PC-9 (cell line): ENCODE data around the gene GPR141. TPM values are rescaled to one million over a fixed set of nuclear protein-coding genes. Genes with fewer than 3 reads are reported as not detected.

Experiments used
- BruUV-seq: library from RNA; stranded (reverse); fragments of 400-500 nt; replicated peaks from 2 replicates; lab custom pipeline; 2021; lab: Mats Ljungman, UMichigan
- CTCF ChIA-PET: fragments of 300-600 bp; sonication (Branson Sonifier 250); formaldehyde crosslinking; loops from one replicate; lab custom pipeline; 2022; ENCODE audit warnings: antibody characterized with exemption; lab: Charles Lee
- POLR2A ChIA-PET: fragments of 300-600 bp; sonication (Branson Sonifier 250); formaldehyde crosslinking; loops from one replicate; lab custom pipeline; 2022; ENCODE audit warnings: antibody characterized with exemption; ENCODE audit not compliant: unreplicated experiment; lab: Charles Lee
- DNase-seq, 2 experiments: peaks; one replicate each; pipeline versions ENCODE4 v3.0.0 to v3.0.0-alpha.2; 2015 to 2022; ENCODE audit warnings: mixed read lengths in 1 of 2
- H2AFZ ChIP-seq: fragments of 200-600 bp; sonication (generic); 2 replicates; pipeline ENCODE4 v1.8.1; 2017; ENCODE audit warnings: antibody characterized with exemption
- H3F3A ChIP-seq: fragments of 200-600 bp; sonication (generic); 2 replicates; pipeline ENCODE4 v1.8.1; 2017; ENCODE audit warnings: antibody characterized with exemption, mild to moderate bottlenecking, low read depth; ENCODE audit not compliant: insufficient read depth
- H3K27ac ChIP-seq: fragments of 200-600 bp; sonication (generic); 2 replicates; pipeline ENCODE4 v1.6.1; 2016; ENCODE audit warnings: mixed run types
- H3K27me3 ChIP-seq: fragments of 200-600 bp; sonication (generic); 2 replicates; pipeline ENCODE4 v1.6.1; 2016; ENCODE audit warnings: low read depth, mixed run types; ENCODE audit not compliant: insufficient read depth
- H3K36me3 ChIP-seq: fragments of 200-600 bp; sonication (generic); 2 replicates; pipeline ENCODE4 v1.6.1; 2016; ENCODE audit warnings: low read depth, mixed run types
- H3K4me1 ChIP-seq: fragments of 200-600 bp; sonication (generic); replicated peaks from 2 replicates; pipeline ENCODE4 v1.6.1; 2016; ENCODE audit warnings: mixed run types; ENCODE audit not compliant: insufficient read depth
- H3K4me2 ChIP-seq: fragments of 200-600 bp; sonication (generic); 2 replicates; pipeline ENCODE4 v1.6.1; 2017; ENCODE audit warnings: mixed run types
- H3K4me3 ChIP-seq: fragments of 200-600 bp; sonication (generic); 2 replicates; pipeline ENCODE4 v1.6.1; 2016; ENCODE audit warnings: mixed run types
- H3K79me2 ChIP-seq: fragments of 200-600 bp; sonication (generic); 2 replicates; pipeline ENCODE4 v1.6.1; 2017; ENCODE audit warnings: low read depth, mixed run types
- H3K9me2 ChIP-seq: fragments of 200-600 bp; sonication (generic); 2 replicates; pipeline ENCODE4 v1.8.1; 2017; ENCODE audit warnings: mild to moderate bottlenecking; ENCODE audit not compliant: insufficient read depth
- H3K9me3 ChIP-seq: fragments of 200-600 bp; sonication (generic); 2 replicates; pipeline ENCODE4 v1.8.1; 2016; ENCODE audit warnings: low read depth; ENCODE audit not compliant: insufficient read depth
- H4K20me1 ChIP-seq: fragments of 200-600 bp; sonication (generic); 2 replicates; pipeline ENCODE4 v1.8.1; 2017; ENCODE audit not compliant: insufficient read depth
- EZH2 ChIP-seq: fragments of 200-600 bp; sonication (generic); IDR thresholded peaks from 2 replicates; pipeline ENCODE4 v1.8.0; 2017; ENCODE audit warnings: antibody characterized with exemption, low read depth
- intact Hi-C: fragments of 100-400 bp; cut with micrococcal nuclease; formaldehyde crosslinking; loops from one replicate; pipeline ENCODE4 v1.10.0; 2022; ENCODE audit not compliant: unreplicated experiment
- total RNA-seq: library from RNA; stranded (reverse); gene quantifications from 2 replicates; pipeline ENCODE4 v1.2.3, GENCODE V29; 2021
- TF ChIP-seq, protein P1 (sequence below): fragments of 200-600 bp; sonication (generic); conservative IDR thresholded peaks from 2 replicates; pipeline ENCODE4 v1.6.1; 2017; ENCODE audit warnings: mixed run types, antibody characterized with exemption, mild to moderate bottlenecking, moderate library complexity

Gene GPR141
- total RNA-seq, 1 experiment from 2014 or later, result not detected

DNA sequence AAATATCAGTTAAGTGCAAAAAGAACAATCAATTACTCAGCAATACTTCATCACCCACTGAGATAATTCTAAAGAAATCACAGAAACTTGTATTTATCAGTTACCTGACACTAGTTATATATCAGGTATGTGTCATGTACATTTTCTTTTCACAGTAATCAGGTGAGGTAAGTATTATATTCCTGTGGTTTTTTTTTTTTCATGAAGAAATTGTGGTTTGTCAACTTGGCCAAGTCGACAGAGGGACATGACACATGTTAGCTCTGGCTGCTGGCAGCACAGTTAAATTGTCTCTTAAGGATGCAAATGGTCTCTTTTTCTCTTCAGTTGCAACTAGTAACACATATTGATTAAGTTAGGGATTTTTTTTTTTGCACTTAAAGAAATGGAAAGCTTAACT lies 13.7 kb upstream of the GPR141 start:
- Histone ChIP-seq H3K27me3 (no peaks in the 10 kb centered on the region), H3K27ac (no peak overlapping the region), H3K4me2 (no peak overlapping the region), H3K4me1 (no peaks in the 10 kb centered on the region), H3K36me3 (no peaks in the 10 kb centered on the region), H3K9me3 (no peaks in the 10 kb centered on the region), H3K79me2 (no peaks in the 10 kb centered on the region), H3K4me3 (no peak overlapping the region), H3F3A (no peaks in the 10 kb centered on the region), H4K20me1 (no peaks in the 10 kb centered on the region), H2AFZ (no peak overlapping the region), H3K9me2 (no peaks in the 10 kb centered on the region)
- BruUV-seq, result no TSS peak
- DNase-seq, result no peak
- intact Hi-C loops, result no loop called here
- TF ChIP-seq, protein P1, sequence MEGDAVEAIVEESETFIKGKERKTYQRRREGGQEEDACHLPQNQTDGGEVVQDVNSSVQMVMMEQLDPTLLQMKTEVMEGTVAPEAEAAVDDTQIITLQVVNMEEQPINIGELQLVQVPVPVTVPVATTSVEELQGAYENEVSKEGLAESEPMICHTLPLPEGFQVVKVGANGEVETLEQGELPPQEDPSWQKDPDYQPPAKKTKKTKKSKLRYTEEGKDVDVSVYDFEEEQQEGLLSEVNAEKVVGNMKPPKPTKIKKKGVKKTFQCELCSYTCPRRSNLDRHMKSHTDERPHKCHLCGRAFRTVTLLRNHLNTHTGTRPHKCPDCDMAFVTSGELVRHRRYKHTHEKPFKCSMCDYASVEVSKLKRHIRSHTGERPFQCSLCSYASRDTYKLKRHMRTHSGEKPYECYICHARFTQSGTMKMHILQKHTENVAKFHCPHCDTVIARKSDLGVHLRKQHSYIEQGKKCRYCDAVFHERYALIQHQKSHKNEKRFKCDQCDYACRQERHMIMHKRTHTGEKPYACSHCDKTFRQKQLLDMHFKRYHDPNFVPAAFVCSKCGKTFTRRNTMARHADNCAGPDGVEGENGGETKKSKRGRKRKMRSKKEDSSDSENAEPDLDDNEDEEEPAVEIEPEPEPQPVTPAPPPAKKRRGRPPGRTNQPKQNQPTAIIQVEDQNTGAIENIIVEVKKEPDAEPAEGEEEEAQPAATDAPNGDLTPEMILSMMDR, result no peak
- no peak for TF ChIP-seq EZH2
- ChIA-PET POLR2A (no interaction called here), CTCF (no interaction called here)

DNA sequence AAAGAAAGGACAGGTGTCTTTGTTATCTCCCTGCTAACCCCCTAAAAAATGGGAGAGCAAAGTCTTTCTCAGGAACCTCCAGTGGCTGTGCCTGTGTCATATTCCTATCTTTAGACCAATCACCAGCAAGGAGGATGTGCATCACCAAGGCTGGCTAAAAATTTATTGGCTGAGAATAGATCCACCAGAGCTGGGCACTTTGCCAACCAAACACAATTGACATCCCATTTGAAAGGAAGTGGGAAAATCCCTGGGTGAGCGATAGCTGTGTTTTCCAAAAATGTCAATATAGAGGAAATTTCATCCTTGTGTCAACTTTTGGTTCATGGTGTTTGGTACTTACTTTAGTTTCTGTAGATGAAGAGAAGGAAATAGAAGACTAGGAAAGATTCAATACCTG lies 13.1 kb upstream of the GPR141 start:
- Histone ChIP-seq H3K27ac (no peak overlapping the region), H2AFZ (no peak overlapping the region), H3K9me3 (no peaks in the 10 kb centered on the region), H3K4me1 (no peaks in the 10 kb centered on the region), H3K79me2 (no peaks in the 10 kb centered on the region), H3K36me3 (no peaks in the 10 kb centered on the region), H3K4me2 (no peak overlapping the region), H3K27me3 (no peaks in the 10 kb centered on the region), H3K9me2 (no peaks in the 10 kb centered on the region), H3F3A (no peaks in the 10 kb centered on the region), H4K20me1 (no peaks in the 10 kb centered on the region), H3K4me3 (no peak overlapping the region)
- intact Hi-C loops, result no loop called here
- BruUV-seq, result no TSS peak
- ChIA-PET POLR2A (no interaction called here), CTCF (no interaction called here)
- DNase-seq, result no peak
- TF ChIP-seq, protein P1, result no peak
- TF ChIP-seq EZH2, result no peak

DNA sequence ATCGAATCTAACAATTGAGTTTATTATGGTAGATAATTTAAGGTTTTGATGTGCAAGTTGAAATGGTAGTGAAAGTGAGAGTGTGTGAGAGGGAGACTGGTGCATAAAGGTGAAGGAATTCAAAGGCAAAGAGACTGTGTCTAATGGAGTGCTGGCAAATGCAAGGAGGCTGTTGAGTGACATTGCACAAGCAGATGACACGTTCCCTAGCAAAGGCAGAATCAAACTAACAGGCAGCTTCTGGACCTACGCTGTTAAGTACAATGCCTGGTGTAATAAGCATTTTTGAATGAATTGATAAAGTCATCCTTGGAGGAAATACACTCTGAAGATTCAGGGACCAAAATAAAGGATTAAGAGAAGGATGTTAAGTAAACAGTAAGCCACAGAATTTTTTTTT lies 11.7 kb upstream of the GPR141 start:
- ChIA-PET POLR2A (no interaction called here), CTCF (no interaction called here)
- TF ChIP-seq, protein P1, result no peak
- no peak for TF ChIP-seq EZH2
- no peak overlapping the region for H3K4me2 ChIP-seq
- no peak overlapping the region for H3K27ac ChIP-seq
- H4K20me1 ChIP-seq, result no peaks in the 10 kb centered on the region
- intact Hi-C loops, result no loop called here
- BruUV-seq, result no TSS peak
- no peaks in the 10 kb centered on the region for H3K9me2 ChIP-seq
- no peaks in the 10 kb centered on the region for H3K9me3 ChIP-seq
- no peaks in the 10 kb centered on the region for H3K79me2 ChIP-seq
- H3K4me1 ChIP-seq, result no peaks in the 10 kb centered on the region
- DNase-seq, result no peak
- H3K36me3 ChIP-seq, result no peaks in the 10 kb centered on the region
- H3K27me3 ChIP-seq, result no peaks in the 10 kb centered on the region
- H2AFZ ChIP-seq, result no peak overlapping the region
- no peak overlapping the region for H3K4me3 ChIP-seq
- no peaks in the 10 kb centered on the region for H3F3A ChIP-seq
